Right atrium auricular region (tissue), 2 donors: ENCODE results near the gene BMP7. TPM values are rescaled to one million over a fixed set of nuclear protein-coding genes. Genes with fewer than 3 reads are reported as not detected.
"Not testable (repeated sequence)": the region's sequence is repeated elsewhere in the genome, so short reads cannot be mapped to it uniquely, and the experiment has no call there.

Source experiments
- DNase-seq: peaks from one replicate; pipeline ENCODE4 v3.0.0-alpha.2; 2019; ENCODE audit warnings: low spot score
- H3K27ac ChIP-seq, 2 donors: fragments of 200-600 bp; sonication (generic); 1 replicate in 1 of 2; 2 replicates in 1 of 2; pipeline ENCODE4 v1.5.1; 2016 to 2019
- H3K27me3 ChIP-seq, 2 donors: fragments of 200-600 bp; sonication (generic); one replicate each; pipeline versions ENCODE4 v1.5.1 to v1.6.0; 2017 to 2019
- H3K36me3 ChIP-seq: fragments of 200-600 bp; sonication (generic); one replicate; pipeline ENCODE4 v1.5.1; 2016
- H3K4me1 ChIP-seq, 2 donors: fragments of 200-600 bp; sonication (generic); one replicate each; pipeline versions ENCODE4 v1.5.1 to v1.6.0; 2017 to 2019
- H3K4me3 ChIP-seq, 2 donors: fragments of 200-600 bp; sonication (generic); 1 replicate in 1 of 2; 2 replicates in 1 of 2; pipeline ENCODE4 v1.5.1; 2017 to 2019; ENCODE audit warnings: mild to moderate bottlenecking in 1 of 2, moderate library complexity in 1 of 2
- H3K9me3 ChIP-seq, 2 donors: fragments of 200-600 bp; sonication (generic); one replicate each; pipeline ENCODE4 v1.5.1; 2019
- CTCF ChIP-seq, 2 donors: fragments of 200-600 bp; sonication (generic); IDR thresholded peaks; one replicate each; pipeline ENCODE4 v1.5.1; 2019; ENCODE audit warnings: antibody characterized with exemption in 2 of 2
- total RNA-seq, 2 donors: library from RNA; depleted of rRNA; stranded (reverse); fragments of >200 nt; gene quantifications; one replicate each; pipeline ENCODE4 v1.1.0, GENCODE V29; 2016

BMP7 gene
- total RNA-seq, 2 donors from 2014 or later: 15.1 to 23.0 TPM

DNA sequence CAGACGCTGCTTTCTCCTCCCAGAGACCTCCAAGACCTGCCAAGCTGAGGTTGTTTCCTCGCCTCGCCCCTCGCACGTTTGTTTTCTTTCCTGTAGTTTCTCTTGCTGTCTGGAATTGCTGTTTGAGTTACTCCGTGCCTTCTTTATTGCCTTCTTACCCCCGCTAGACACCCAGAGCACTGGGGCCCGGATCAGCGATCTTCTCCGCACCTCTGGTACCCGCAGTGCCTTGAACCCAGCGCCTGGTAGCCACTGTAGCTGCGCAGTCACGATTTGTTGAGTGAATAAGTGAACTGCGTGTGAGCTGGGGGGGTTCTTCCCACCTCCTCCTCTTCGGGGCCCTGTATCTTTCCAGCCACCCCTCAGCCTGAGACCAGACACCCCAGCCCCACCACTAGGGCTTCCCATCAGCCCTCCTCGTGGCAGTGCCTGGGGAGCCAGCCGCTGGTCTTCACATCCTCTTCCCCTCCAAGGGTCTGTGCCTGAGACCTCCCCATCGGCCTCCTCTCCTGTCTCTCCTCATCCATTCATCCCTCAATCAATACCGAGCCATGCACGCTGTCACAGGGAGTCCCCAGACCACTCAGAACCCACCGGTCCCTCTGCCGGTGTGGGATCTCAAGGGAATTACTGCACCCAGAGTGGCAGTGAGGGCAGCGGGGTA, 849 bp upstream of the BMP7 start:
- peak overlapping the region in 1 of 2 donors; percentile 51 for H3K4me3 ChIP-seq
- no peak for DNase-seq
- peaks cover 0 to 8% of the 10 kb centered on the region in 2 donors for H3K27me3 ChIP-seq
- no peaks in the 10 kb centered on the region for H3K9me3 ChIP-seq
- no peak overlapping the region for H3K27ac ChIP-seq
- no peaks in the 10 kb centered on the region for H3K36me3 ChIP-seq
- TF ChIP-seq CTCF (IDR thresholded peaks at IDR 0.05): no peak
- H3K4me1 ChIP-seq: peaks cover 0 to 22% of the 10 kb centered on the region in 2 donors

- Histone ChIP-seq H3K27ac (peak overlapping the region; percentile 68 to 83), H3K27me3 (peaks cover 0 to 8% of the 10 kb centered on the region in 2 donors), H3K4me3 (peak overlapping the region; percentile 48 to 51), H3K9me3 (no peaks in the 10 kb centered on the region), H3K4me1 (peaks cover 0 to 22% of the 10 kb centered on the region in 2 donors), H3K36me3 (no peaks in the 10 kb centered on the region)
- TF ChIP-seq CTCF (IDR thresholded peaks at IDR 0.05): no peak
- no peak for DNase-seq
Measured at GRCh38 chr20:57265997-57266290, 497 bp downstream of the BMP7 start.

GRCh38 chr20:57265336-57265996, 975 bp downstream of the BMP7 start:
- peaks cover 0 to 22% of the 10 kb centered on the region in 2 donors for H3K4me1 ChIP-seq
- DNase-seq: no peak
- H3K4me3 ChIP-seq: peak overlapping the region; percentile 48 to 51
- peak overlapping the region; percentile 68 to 83 for H3K27ac ChIP-seq
- no peak for TF ChIP-seq CTCF (IDR thresholded peaks at IDR 0.05)
- H3K9me3 ChIP-seq: no peaks in the 10 kb centered on the region
- peaks cover 0 to 8% of the 10 kb centered on the region in 2 donors for H3K27me3 ChIP-seq
- no peaks in the 10 kb centered on the region for H3K36me3 ChIP-seq

GRCh38 chr20:57264908-57265335, 1.5 kb downstream of the BMP7 start:
- H3K27ac ChIP-seq: peak overlapping the region; percentile 68 to 83
- peak overlapping the region; percentile 48 to 51 for H3K4me3 ChIP-seq
- DNase-seq, H3K27me3 ChIP-seq, H3K9me3 ChIP-seq, H3K36me3 ChIP-seq: not testable (repeated sequence)
- peaks cover 0 to 22% of the 10 kb centered on the region in 2 donors for H3K4me1 ChIP-seq

GRCh38 chr20:57263801-57264792, 2.3 kb downstream of the BMP7 start:
- Histone ChIP-seq H3K4me3 (peak overlapping the region in 1 of 2 donors; percentile 51), H3K4me1 (peaks cover 0 to 22% of the 10 kb centered on the region in 2 donors), H3K36me3 (no peaks in the 10 kb centered on the region), H3K27me3 (peaks cover 0 to 8% of the 10 kb centered on the region in 2 donors), H3K9me3 (no peaks in the 10 kb centered on the region), H3K27ac (peak overlapping the region; percentile 75 to 83)
- no peak for DNase-seq
- no peak for TF ChIP-seq CTCF (IDR thresholded peaks at IDR 0.05)
